GM19239 (cell line): Measurements from ENCODE around the gene SLC38A8.
A peak's percentile ranks its signal among the peaks of the same experiment; 100 is the strongest.

Experiments used
- DNase-seq: peaks from one replicate; pipeline ENCODE4 v3.0.0; 2011; ENCODE audit warnings: low spot score; ENCODE audit not compliant: insufficient read length
- FAIRE-seq: peaks from 2 replicates; lab custom pipeline; 2011; peaks lifted over from hg19 to GRCh38; lab: Jason Lieb, UNC

SLC38A8 gene

DNA sequence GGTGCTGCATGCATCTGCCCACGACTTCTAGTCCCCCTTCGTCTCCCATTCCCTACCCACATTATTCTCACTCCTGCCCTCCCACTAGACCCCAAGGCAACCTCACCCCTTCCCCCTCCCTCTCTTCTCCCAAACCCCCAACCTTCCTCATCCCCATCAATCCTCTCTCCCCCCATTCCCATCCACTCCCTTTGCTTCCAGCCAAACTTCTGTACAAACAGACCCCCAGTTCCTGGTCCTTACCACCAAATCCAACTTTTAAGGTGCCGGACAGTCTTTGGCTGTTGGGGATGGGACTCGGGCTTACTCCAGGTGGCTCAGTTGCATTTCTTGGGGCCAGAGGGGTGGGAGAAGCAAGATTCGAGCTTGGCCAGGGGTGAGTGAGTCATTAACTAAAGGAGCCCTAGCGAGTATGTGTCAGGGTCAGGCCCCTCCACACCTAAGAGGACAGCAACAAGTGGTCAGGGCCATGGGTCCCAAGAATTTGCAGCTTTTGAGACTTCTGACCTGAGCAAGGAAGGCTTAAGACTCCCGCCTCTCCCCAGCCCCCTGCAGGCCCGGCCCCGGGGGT is at the start of gene SLC38A8:
TSS of gene SLC38A8 (minus strand) at position 488 of the 571 bp plus-strand sequence. CDS start 638 bp downstream, outside the sequence.
- DNase-seq (no peak), FAIRE-seq (no peak)

- DNase-seq, result no peak
- FAIRE-seq, result no peak
These were observed 48.9 kb upstream of the SLC38A8 start for GRCh38 chr16:84091460-84091859.

DNA sequence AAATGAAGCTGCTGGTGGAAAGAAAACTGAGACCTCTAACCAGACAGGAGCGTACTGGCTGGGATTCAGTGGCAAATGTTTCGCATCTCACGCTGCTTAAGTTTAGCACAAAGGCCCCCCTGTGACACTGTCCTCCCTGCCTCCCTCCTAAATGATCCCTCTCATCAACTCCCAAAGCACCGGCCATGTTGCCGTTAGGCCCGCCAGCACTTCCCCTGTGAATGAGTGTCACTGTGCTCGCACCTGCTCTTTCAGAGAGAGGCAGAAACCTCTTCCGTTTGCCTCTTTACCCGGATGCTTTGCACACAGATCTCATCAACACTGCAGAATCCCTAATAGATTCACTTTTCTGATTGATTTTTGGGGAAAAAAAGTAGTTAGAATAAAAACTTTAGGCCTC is 47.6 kb upstream of the SLC38A8 start:
- FAIRE-seq (no peak), DNase-seq (no peak)

- peak; percentile 50 for DNase-seq
These were observed 46.2 kb upstream of the SLC38A8 start for GRCh38 chr16:84088695-84089395.

DNA sequence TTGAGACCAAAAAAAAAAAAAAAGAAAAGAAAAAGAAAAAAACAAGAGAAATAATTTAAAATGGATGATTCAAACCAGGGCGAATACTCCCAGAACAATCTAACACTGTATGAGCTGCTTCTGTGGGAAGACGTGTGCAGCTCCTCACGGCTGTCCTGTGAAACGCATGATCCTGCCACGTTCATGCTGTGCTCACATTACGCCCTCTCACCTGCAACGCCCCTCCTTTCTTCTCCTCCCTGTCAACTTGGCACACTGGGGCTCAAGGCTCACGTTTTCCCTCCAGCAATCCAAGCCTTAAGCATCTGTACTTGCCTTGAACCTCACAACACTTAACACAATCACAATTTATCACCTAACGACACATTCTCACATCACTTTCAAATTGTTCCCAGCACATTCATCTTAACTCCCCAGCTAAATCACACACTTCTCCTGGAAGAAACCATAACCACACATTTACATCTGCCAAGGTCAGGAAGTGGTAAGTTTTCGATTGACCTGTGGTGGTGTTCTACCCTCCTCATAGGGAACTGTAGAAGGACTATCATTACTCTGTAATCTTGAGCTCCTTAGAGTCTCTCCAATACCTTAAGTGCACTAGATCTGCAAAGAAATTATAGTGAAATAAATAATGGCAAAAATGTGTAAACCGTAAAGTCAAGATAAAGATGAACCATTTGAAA is 45.0 kb upstream of the SLC38A8 start:
- FAIRE-seq, result peak; percentile 93
- no peak for DNase-seq

More at GRCh38 chr16:84088695-84089395, 46.2 kb upstream of the SLC38A8 start:
- FAIRE-seq, result peak; percentile 99

GRCh38 chr16:84087001-84087400 is 44.4 kb upstream of the SLC38A8 start:
- DNase-seq (no peak), FAIRE-seq (no peak)

DNA sequence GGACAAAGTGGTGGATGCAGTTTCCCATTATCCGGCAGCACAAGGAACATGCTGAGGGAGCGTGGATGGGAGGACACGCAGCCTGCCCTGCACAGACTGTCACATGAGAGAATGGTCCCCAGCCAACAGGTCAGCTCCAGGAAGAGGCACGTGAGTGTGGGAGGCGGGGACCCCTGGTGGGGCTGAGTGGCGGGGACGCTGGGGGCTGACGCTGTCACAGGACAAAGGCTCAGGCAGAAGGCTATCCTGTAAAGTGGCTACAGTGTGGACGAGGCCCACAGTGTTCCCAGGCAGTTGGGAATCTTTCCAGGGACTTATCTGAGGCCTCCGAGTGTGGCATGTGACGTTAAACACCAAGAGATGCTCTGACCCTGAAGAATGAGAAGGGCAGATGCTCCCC is 43.7 kb upstream of the SLC38A8 start:
- DNase-seq, result no peak
- FAIRE-seq, result no peak

GRCh38 chr16:84085773-84086172 is 43.2 kb upstream of the SLC38A8 start:
- DNase-seq (no peak), FAIRE-seq (peak; percentile 69)

GRCh38 chr16:84085271-84085667 is 42.7 kb upstream of the SLC38A8 start:
- no peak for FAIRE-seq
- no peak for DNase-seq

DNA sequence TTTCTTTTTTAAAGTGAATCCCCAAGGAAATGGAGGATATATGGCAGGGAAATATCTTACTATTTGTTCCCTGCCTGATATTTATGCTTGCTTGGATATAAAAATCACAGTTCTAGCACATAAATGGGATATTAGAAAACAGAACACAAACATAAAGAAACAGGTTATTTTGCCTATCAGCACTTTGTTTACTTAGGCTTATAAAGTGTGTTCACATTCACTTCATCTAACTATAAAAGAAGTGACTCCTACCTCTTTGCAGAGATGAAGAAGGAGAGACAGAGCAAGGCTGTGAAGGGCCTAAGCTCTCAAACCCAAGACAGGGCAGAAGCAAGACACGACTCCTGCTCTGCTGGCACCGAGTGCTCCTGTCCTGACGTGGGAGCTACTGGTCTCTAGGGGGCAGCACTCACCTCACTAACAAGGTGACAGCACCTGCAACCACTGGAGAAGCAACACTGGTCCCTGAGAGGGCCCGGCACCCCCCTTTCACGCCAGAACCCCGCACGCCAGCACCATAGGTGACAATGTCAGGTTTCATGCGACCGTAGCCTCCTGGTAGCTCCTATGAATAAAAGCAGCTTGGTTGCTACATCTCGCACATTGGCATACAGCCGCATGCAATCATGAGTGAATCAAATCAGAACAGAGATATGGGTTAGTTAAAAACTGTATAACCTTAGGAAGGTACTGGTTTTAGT is 42.1 kb upstream of the SLC38A8 start:
- FAIRE-seq, result peak; percentile 92

GRCh38 chr16:84082835-84083569 is 40.4 kb upstream of the SLC38A8 start:
- DNase-seq, result no peak
- no peak for FAIRE-seq

More for the DNA sequence above, 42.1 kb upstream of the SLC38A8 start:
- DNase-seq, result peak; percentile 70

DNA sequence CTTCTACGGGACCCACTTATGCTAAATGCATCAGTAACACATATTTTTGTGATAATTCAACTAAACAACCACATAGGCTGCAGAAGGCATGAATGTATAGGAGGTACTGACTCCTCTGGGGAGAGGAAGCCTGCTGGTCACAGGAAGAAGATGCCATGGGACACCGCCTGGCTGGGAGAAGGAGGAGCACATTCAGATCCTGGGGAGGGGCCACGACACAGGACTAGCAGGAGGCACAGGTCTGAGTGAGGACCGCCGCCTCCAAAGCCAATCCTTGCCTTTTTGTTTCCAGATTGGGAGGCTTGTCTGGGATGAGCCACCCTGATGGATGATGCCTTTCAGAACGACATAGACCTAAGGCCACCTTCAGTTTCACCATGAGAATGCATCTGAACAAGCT is 39.5 kb upstream of the SLC38A8 start:
- no peak for DNase-seq
- FAIRE-seq, result no peak

DNA sequence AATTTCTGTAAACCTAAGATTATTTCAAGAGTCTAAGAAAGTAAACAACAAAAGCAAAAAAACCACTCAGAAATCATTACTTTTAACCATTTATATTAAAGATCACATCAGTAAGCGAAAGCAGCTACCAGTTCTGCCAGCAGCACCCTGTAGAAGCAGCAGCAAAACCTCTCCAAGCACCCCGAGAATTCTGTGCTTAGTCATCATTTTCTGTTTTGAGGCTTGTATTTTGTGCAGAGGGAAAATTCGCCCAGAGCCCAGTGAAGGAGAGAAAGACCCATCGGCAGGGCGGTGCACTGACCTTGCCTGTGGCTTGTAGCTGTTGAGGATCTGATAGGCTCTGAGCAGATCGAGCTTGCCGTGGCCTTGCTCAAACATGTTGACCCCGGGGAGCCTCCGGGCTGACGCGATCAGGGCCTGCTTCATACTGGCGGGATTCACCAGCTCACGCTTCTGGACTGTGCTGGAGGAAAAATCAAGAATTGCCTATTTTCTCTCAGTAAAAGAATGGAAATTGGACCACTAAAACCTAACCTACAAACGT is 38.9 kb upstream of the SLC38A8 start:
- DNase-seq, result no peak
- FAIRE-seq, result no peak

DNA sequence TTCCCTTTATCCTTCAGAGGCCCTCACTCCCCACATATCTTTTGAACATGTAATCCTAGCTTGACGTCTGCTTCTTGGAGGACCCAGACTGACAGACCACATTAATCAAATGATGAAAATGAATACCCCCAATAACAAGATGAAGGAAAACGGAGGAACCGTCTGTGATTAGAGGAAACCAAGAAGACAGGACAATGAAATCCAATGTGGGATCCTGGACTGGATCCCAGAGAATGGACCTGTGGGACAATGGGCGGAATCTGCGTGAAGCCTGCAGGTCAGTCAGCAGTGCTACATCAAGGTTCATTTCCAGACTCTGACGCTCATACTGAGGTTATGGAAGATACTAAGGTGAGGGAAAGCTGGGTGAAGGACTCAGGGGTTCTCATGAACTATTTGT is 38.2 kb upstream of the SLC38A8 start:
- FAIRE-seq, result no peak

DNA sequence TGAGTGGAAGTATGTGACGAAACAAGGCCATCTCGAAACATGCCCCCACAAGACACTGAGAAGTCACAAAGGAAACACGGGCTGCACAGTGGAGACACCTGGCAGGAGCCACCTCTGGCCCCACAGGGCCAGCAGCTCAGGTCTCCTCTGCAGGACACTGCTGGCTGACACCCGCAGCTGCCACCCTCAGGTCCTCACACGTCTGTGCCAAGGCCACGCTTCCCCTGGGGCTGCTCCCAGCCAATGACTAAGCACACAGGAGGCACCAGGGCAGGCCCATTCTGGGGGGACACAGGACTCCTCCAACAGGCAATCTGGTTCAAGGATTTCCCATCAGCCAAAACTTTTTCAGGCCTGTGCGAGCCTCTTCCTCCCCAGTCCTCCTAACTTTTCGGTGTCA is 37.8 kb upstream of the SLC38A8 start:
- FAIRE-seq, result no peak
- DNase-seq, result no peak

More for the DNA sequence above, 38.2 kb upstream of the SLC38A8 start:
- DNase-seq, result no peak

DNA sequence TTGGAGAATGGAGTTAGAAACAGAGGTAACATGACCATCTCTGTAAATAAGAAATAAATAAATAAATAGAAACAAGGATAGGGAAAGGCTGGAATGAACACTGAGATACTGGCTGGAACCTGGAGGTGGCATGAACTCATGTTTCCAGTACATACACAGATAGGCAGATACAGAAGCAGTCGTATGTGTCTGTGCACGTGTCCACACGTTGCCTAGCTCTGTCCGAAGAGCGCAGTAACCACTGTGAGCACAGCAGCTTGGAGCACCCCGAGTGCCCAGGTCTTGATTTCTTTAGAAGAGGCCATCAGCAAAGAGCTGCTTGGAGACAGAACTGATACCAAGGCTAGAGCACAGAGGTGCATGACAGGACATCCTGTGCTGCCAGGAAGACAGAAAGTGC is 37.1 kb upstream of the SLC38A8 start:
- no peak for FAIRE-seq
- no peak for DNase-seq

DNA sequence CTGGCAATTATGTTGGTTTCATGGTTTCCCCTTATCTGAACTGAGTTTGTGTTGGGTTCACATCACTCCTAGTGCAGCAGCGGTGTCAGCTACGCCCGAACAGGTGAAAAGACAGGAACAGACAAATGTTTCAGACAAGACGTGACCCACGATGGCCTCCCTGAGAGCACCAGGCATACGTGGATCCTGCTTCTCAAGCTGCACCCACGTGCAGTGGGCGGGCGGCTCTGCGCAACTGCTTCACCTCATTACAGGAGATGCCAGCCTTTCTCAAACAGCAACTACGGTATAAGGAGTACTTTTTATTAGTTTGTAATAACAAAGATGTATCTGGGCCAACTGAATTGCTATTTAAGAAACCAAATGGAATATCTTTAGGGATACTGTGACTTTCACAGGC is 32.8 kb upstream of the SLC38A8 start:
- FAIRE-seq (no peak), DNase-seq (no peak)

DNA sequence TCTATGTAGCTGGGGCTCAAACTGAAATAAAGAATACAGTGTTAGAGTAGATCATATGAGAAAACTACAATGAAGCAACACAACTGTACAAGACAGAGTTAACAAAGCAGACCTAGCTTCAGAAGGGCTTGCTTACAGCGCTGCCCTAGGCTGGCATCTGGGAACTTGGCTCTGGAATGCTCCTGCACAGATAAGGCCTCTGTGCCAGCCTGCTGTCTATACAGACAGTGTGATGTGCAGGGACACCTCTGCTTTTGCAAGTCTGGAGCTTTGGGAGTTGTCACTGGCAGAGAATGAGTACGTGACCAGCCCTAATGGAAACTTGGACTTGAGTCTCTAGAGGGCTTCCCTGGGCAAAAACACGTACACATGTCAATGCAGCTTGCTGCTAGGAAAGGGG is 32.1 kb upstream of the SLC38A8 start:
- FAIRE-seq (no peak), DNase-seq (no peak)

- no peak for DNase-seq
- FAIRE-seq, result no peak
These were observed 29.4 kb upstream of the SLC38A8 start for GRCh38 chr16:84072014-84072413.

- no peak for FAIRE-seq
These were observed 28.5 kb upstream of the SLC38A8 start for GRCh38 chr16:84071121-84071520.

More at GRCh38 chr16:84071121-84071520, 28.5 kb upstream of the SLC38A8 start:
- DNase-seq, result no peak
